Urinary bladder (tissue), 4 donors: ENCODE measurements around the gene ANXA3. TPM values are rescaled to one million over a fixed set of nuclear protein-coding genes. Genes with fewer than 3 reads are reported as not detected.
"Not testable (repeated sequence)": the region's sequence is repeated elsewhere in the genome, so short reads cannot be mapped to it uniquely, and the experiment has no call there.

Experiments used
- DNase-seq: peaks from one replicate; pipeline ENCODE4 v3.0.0-alpha.2; 2015; ENCODE audit errors: extremely low spot score
- H3K27ac ChIP-seq: one replicate; pipeline ENCODE4 v1.5.1; 2013; ENCODE audit warnings: low read depth, mild to moderate bottlenecking, moderate library complexity
- H3K36me3 ChIP-seq: one replicate; pipeline ENCODE4 v1.6.1; 2013; ENCODE audit warnings: mild to moderate bottlenecking, moderate library complexity; ENCODE audit not compliant: insufficient read depth
- H3K4me1 ChIP-seq: one replicate; pipeline ENCODE4 v1.6.1; 2013; ENCODE audit warnings: mild to moderate bottlenecking, moderate library complexity; ENCODE audit not compliant: insufficient read depth
- H3K4me3 ChIP-seq: one replicate; pipeline ENCODE4 v1.5.1; 2013; ENCODE audit warnings: low read depth, low read length
- WGBS: extraction: QIAGEN DNeasy Blood & Tissue Kit; methylation state at CpG from one replicate; pipeline ENCODE4 v1.1.7; 2013; 5-methylcytosine and 5-hydroxymethylcytosine counted together
- polyA plus RNA-seq: library from polyadenylated mRNA; stranded (reverse); fragments of 200-250 nt; gene quantifications from one replicate; pipeline ENCODE4 v1.2.3, GENCODE V29; 2013
- total RNA-seq: library from RNA; depleted of rRNA; stranded (reverse); fragments of >200 nt; gene quantifications from one replicate; pipeline ENCODE4 v1.2.3, GENCODE V29; 2014
- donor health status: healthy with polysubstance abuse.
- donor health status: healthy.

The ANXA3 gene
- total and polyA plus RNA-seq, 2 donors, result 2.7 to 29.1 TPM

DNA sequence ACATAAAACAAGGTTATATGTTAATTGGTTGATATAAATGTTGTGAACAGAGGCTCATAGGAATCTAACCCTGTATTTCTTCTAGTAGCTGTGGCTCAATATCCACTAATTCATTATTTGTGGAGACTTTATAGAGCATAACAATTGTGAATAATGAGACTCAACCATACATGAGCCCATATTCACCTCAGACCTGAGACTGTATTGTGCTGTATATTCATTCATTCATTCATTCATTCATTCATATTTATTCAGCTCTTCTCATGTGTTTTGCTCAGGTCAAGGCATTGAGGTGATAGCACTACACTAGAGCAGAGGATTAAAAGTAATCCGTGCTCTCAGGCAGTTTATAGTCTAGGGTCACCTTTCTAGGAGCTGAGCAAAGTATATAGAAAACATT, 24.5 kb upstream of the ANXA3 start:
- Histone ChIP-seq H3K27ac (no peak overlapping the region), H3K4me1 (no peaks in the 10 kb centered on the region), H3K36me3 (no peaks in the 10 kb centered on the region), H3K4me3 (no peak overlapping the region)
- WGBS, result 91% methylated on average over 1 of the region's 1 CpG
- DNase-seq, result no peak

DNA sequence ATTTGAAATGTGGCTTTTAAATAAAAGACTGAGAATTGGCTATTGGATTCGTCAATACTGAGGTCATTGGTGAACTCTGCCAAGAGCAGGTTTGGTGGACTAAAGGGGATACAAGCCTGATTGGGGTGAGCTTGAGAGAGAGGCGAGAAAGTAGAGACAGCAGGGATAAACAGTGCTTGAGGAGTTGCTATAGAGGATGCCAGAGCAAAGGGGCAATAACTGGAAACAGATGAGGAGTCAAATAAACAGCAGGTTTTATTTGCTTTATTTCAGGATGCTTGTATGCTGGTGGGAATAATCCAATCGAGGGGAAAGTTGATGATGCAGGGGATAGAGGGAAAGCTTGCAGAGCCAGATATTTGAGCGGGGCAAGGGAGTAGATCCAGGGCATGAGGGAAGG, 24.0 kb upstream of the ANXA3 start:
- 78% methylated on average over 4 of the region's 4 CpGs for WGBS
- no peak overlapping the region for H3K27ac ChIP-seq

DNA sequence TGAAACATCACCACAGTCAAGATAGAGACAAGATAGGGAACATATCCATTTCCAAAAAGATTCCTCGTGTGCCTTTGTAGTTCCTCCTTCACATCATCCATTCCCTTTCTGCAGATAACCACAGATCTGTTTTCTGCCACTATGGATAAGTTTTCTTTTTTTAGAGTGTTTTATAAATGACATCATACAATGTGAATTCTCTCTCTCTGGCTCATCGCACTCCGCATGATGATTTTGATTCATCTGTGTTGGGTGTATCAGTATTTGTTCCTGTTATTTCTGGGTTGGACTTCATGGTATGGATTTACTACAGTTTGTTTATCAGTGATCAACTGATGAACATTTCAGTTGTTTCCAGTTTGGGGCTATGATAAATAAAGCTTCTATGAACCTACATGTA, 23.2 kb upstream of the ANXA3 start:
- 75% methylated on average over 3 of the region's 3 CpGs for WGBS
- H3K4me3 ChIP-seq, result no peak overlapping the region
- no peak for DNase-seq
- no peak overlapping the region for H3K27ac ChIP-seq
- no peaks in the 10 kb centered on the region for H3K36me3 ChIP-seq
- H3K4me1 ChIP-seq, result no peaks in the 10 kb centered on the region

More for the DNA sequence above, 24.0 kb upstream of the ANXA3 start:
- DNase-seq, result no peak
- no peaks in the 10 kb centered on the region for H3K4me1 ChIP-seq
- no peaks in the 10 kb centered on the region for H3K36me3 ChIP-seq
- H3K4me3 ChIP-seq, result no peak overlapping the region

DNA sequence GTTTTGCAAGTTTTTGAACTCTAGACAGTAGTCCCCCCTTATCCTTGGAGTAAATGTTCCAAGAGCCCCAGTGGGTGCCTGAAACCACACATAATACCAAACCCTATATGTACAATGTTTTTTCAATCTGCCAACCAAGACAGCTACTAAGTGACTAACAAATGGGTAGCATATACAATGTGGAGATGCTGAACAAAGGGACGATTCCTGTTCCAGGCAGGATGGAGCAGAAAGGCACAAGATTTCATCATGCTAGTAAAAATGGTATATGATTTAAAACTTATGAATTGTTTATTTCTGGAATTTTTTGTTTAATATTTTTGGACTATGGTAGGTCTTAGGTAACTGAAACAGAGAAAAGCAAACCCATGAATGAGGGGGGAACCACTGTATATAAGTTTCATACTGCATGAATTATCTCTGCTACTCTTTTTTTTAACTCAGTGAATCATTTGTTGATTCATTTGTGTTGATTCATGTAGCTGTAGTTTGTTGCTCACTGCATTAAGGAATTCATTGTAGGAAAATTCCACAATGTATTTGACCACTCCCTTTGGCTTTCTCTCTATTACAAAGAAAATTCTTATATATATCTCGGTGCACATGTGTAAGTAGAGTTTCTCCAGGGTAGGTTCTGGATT, 21.9 kb upstream of the ANXA3 start:
- no peak for DNase-seq
- no peak overlapping the region for H3K4me3 ChIP-seq
- 77% methylated on average over 2 of the region's 2 CpGs for WGBS
- H3K36me3 ChIP-seq, result no peaks in the 10 kb centered on the region
- no peaks in the 10 kb centered on the region for H3K4me1 ChIP-seq
- no peak overlapping the region for H3K27ac ChIP-seq

DNA sequence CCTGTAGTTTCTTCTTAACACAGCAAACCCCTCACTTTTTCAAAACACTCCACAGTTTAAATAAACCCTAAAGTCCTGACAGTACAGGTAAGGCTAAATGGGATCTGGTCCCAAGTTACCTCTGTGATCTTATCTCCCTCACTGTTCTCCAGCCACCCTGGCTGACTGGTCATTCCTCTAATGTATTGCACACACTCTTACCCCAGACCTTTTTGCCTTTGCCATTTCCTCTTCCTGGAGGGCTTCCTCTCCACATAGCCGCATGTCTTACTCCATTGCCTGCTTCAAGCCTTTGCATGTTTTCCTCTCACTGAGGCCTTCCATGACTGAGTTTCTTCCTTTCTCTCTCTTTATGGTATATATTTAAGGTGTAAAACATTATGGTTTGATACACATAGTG, 19.5 kb upstream of the ANXA3 start:
- Histone ChIP-seq H3K36me3 (no peaks in the 10 kb centered on the region), H3K4me3 (no peak overlapping the region), H3K27ac (no peak overlapping the region), H3K4me1 (no peaks in the 10 kb centered on the region)
- 74% methylated on average over 1 of the region's 1 CpG for WGBS
- no peak for DNase-seq

DNA sequence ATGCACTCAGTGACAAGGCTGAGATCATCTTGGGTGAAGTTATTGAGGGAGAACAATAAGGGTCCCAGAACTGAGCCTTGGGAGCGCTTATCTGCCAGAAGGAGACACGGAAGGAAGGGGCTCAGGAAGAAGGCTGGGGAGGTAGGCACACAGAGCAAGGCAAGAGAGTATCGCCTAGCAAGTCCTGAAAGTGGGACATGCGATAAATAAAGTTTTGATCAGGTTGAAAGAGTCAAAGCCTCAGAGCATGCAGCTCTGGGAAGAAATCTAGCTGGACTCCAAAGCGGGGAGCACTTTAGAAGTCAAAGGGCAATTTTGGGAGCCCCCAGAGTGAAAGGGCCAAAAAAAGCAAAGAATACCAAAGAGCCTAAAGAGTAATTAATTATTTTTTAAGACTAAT, 17.7 kb upstream of the ANXA3 start:
- H3K4me3 ChIP-seq, result no peak overlapping the region
- DNase-seq, result no peak
- 77% methylated on average over 5 of the region's 5 CpGs for WGBS
- H3K36me3 ChIP-seq, result no peaks in the 10 kb centered on the region
- H3K4me1 ChIP-seq, result no peaks in the 10 kb centered on the region
- H3K27ac ChIP-seq, result no peak overlapping the region

DNA sequence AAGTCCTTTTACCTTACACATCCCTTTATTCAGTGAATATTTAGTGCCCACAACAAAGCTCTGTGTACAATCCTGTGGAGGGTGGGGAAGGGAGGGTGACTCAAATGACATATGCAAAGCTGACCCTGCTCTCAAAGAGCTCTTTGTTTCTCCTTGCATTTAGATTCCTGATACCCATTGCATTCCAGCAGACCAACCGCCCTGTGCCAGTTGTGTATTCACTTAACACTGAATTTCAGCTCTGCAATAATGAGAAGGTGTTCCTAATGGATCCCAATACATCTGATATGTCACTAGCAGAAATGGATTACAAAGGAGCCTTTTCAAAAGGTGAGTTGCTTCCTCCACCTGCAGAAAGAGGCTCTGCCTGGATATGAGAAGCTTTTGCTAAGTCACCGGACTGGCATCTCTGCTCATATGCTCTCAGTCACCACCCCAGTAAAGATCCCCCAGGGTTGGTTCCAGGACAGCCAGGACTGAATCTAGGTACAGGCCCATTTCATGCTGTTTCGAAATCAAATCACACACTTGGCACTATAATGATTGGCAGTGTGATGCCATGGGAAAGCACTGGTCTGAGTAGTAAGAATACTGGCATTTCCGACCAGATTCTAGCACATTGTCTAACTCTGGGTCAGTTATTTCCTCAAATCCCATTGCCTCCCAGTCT, 17.1 kb upstream of the ANXA3 start:
- WGBS, result 93% methylated on average over 4 of the region's 4 CpGs
- no peaks in the 10 kb centered on the region for H3K36me3 ChIP-seq
- H3K4me3 ChIP-seq, result no peak overlapping the region
- DNase-seq, result no peak
- H3K27ac ChIP-seq, result no peak overlapping the region
- H3K4me1 ChIP-seq, result no peaks in the 10 kb centered on the region

DNA sequence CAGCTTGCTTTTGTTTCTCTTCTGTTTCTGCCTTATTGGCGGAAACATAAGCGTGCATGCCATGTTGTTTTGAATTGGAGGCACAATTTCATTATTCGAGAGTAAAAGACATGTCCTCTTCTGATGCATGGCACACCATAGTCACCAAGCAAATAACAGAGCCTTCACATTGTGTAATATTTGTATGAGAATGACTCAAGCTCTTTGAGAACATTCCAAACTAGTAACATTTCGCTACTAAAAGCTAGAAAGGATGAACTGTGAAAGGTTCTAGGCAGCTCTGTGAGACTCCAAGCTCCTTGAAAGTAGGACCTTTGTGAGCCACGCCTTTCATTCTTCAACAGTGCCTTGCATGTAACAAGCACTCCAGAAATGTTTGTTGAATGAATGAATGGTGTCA, 9.2 kb upstream of the ANXA3 start:
- H3K36me3 ChIP-seq, result no peaks in the 10 kb centered on the region
- WGBS, result 72% methylated on average over 5 of the region's 5 CpGs

DNA sequence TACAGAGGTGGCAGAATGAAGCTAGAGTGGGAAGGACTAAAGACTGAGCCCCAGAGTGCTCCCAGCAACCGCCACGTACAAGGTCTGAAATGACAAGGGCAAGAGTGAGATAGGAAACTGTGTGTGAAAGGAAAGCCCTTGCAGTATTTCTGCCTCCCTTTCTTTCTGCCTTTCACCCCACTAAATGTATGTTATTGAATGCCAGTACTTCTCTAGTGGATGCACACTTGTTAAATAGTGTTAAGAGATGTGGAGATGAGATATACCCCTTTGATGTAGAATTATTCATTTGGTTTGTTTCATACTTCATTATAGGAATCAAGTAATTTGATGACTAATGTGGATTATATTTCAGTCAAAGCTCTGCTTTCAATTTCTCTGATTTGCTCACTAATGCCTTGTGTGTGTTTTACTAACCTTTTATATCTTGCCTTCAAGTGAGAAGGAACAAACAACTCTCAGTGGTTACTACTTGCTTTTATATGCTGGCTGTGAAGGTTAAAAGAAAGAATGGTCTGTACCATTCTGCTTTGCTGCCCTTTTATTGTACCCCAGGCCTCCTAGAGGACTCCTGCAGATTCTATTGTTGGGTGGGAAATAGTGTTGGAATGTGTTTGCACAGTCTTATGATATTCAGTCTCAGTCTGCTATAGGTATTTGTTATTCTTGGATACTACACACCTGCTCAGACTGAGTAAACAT, 8.0 kb upstream of the ANXA3 start:
- 83% methylated on average over 2 of the region's 2 CpGs for WGBS
- no peaks in the 10 kb centered on the region for H3K4me1 ChIP-seq
- DNase-seq, result no peak
- no peak overlapping the region for H3K27ac ChIP-seq
- no peak overlapping the region for H3K4me3 ChIP-seq
- H3K36me3 ChIP-seq, result no peaks in the 10 kb centered on the region

More for the DNA sequence above, 9.2 kb upstream of the ANXA3 start:
- Histone ChIP-seq H3K4me1 (no peaks in the 10 kb centered on the region), H3K4me3 (no peak overlapping the region), H3K27ac (no peak overlapping the region)
- DNase-seq, result no peak

DNA sequence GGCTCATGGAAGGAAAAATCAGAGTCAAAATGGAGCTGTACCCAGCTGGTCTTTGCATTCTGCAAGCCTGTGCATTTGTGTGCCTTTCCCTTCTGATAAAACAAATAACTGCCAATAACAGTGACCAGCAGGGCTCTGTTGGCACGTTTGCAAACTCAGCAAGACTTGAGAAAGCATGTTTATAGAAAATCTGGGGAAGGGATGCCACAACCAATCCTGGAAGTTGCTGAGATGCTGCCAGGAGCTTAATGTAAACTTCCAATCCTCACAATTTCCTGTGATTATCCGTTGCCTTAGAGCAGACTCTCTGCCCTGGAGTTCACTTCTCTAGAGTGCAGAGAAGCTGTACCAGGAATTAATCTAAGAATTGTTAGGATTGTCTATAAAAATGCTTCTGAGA, 6.9 kb upstream of the ANXA3 start:
- H3K27ac ChIP-seq, result no peak overlapping the region
- no peaks in the 10 kb centered on the region for H3K36me3 ChIP-seq
- no peak overlapping the region for H3K4me3 ChIP-seq
- H3K4me1 ChIP-seq, result no peaks in the 10 kb centered on the region
- DNase-seq, result no peak
- WGBS, result 20% methylated on average over 2 of the region's 2 CpGs

DNA sequence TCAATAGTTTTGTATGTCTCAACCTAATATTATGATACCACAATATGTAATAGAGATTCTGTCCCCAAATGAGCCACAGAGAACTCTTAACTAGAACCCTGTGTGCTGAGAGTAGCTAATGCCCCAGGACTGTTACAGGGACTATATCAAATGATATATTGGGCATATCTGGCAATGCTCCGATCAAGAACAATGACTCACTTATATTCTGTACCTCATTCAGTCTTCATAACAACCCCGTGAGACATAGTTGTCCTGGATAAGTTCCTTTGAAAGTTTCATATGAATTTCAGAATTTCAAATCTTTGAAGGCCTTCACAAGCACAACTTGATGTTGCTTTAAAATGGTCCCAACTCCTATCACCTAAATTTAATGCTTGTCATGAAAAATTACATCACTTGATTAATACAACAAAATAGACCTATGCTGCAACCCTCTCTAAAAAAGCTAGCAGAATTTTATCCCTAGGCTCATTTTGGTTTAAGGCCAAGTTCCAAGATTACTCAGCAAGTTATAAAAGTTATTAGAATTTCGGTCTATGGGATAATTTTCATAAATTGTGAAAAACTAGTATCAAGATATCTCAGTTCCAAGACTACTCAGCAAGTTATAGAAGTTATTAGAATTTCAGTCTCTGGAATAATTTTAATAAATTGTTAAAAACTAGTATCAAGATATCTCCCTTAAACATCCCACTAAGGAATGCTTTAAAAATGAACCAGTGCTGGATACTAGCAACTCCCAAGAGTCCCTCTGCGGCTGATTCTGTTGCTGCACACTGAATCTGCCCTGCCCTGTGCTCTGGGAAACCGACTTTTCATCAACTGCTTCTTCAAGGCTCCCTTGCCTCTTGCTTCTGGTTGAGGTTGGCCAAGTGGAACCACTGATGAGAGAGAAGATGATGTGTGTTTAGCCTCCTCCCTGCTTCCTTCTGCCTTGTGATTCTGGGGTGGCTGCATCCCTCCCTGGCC, 6.0 kb upstream of the ANXA3 start:
- no peaks in the 10 kb centered on the region for H3K4me1 ChIP-seq
- no peak overlapping the region for H3K27ac ChIP-seq
- H3K36me3 ChIP-seq, result no peaks in the 10 kb centered on the region
- 58% methylated on average over 5 of the region's 5 CpGs for WGBS
- DNase-seq, result no peak
- no peak overlapping the region for H3K4me3 ChIP-seq

DNA sequence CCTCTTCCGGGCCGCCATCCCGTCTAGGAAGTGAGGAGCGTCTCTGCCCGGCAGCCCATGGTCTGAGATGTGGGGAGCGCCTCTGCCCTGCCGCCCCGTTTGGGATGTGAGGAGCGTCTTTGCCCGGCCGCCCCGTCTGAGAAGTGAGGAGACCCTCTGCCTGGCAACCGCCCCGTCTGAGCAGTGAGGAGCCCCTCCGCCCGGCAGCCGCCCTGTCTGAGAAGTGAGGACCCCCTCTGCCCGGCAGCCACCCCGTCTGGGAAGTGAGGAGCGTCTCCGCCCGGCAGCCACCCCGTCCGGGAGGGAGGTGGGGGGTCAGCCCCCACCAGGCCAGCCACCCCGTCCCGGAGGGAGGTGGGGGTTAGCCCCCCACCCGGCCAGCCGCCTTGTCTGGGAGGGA, 3.7 kb upstream of the ANXA3 start:
- not testable (repeated sequence) for H3K27ac ChIP-seq, H3K36me3 ChIP-seq, DNase-seq, H3K4me1 ChIP-seq, H3K4me3 ChIP-seq
- 91% methylated on average over 28 of the region's 28 CpGs for WGBS

DNA sequence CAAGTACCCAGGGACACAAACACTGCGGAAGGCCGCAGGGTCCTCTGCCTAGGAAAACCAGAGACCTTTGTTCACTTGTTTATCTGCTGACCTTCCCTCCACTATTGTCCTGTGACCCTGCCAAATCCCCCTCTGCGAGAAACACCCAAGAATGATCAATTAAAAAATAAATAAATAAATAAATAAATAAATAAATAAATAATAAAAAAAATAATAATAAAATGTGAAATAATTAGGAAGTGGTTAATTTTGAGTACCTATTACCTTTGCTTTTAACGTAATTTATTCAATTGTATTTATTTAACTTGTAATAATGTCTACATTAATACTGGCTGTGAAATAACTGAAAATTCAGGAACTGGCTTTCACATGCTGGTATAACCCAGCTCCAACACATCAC, 2.7 kb upstream of the ANXA3 start:
- H3K27ac ChIP-seq, H3K4me1 ChIP-seq, H3K4me3 ChIP-seq, H3K36me3 ChIP-seq, DNase-seq: not testable (repeated sequence)
- WGBS, result 98% methylated on average over 2 of the region's 4 CpGs
